HCT116 (cell line): ENCODE measurements around the gene COL4A1. TPM values are rescaled to one million over a fixed set of nuclear protein-coding genes. Genes with fewer than 3 reads are reported as not detected.

Source experiments
- ATAC-seq: fragments of 200-7000 bp; cut with Tn5 transposase; 2 replicates; pipeline ENCODE4 v1.9.1; 2020; ENCODE audit warnings: mild to moderate bottlenecking, moderate library complexity
- BruUV-seq: library from RNA; stranded (reverse); fragments of 400-500 nt; replicated peaks from 2 replicates; lab custom pipeline; 2021; lab: Mats Ljungman, UMichigan
- CTCF ChIA-PET: fragments of 300-600 bp; sonication (Branson Sonifier 250); formaldehyde crosslinking; loops from one replicate; lab custom pipeline; 2021; ENCODE audit warnings: antibody characterized with exemption; lab: Charles Lee
- POLR2A ChIA-PET: fragments of 300-600, 350-600 bp; sonication (Branson Sonifier 250); formaldehyde crosslinking; loops from one replicate; lab custom pipeline; 2021; ENCODE audit warnings: antibody characterized with exemption; lab: Charles Lee
- RAD21 ChIA-PET, 2 experiments: fragments of 300-600 bp; sonication (Branson Sonifier 250); formaldehyde crosslinking; loops; one replicate each; lab custom pipeline; 2023; ENCODE audit warnings: low total read pairs in 2 of 2; ENCODE audit not compliant: uncharacterized antibody in 2 of 2, unreplicated experiment in 2 of 2, low non-redundant PET in 1 of 2; lab: Charles Lee
- DNase-seq: peaks from one replicate; pipeline ENCODE4 v3.0.0-alpha.2; 2010; ENCODE audit warnings: low read depth, low spot score
- H2AFZ ChIP-seq: fragments of 200-600 bp; shearing (Covaris generic), sonication (generic); 2 replicates; pipeline ENCODE4 v1.6.1; 2017; ENCODE audit warnings: low read depth, mixed run types, mixed read lengths, antibody characterized with exemption, low read length; ENCODE audit not compliant: poor library complexity, severe bottlenecking
- H3K27ac ChIP-seq: 2 replicates; pipeline ENCODE4 v1.5.1; 2012; ENCODE audit warnings: low read depth, low read length
- H3K27me3 ChIP-seq: fragments of 200-600 bp; sonication (generic); 2 replicates; pipeline ENCODE4 v1.6.1; 2016; ENCODE audit warnings: mixed run types, low read length, mixed read lengths; ENCODE audit not compliant: insufficient read depth
- H3K36me3 ChIP-seq, 2 experiments: fragments of 200-500 bp in 1 of 2; fragments of 200-600 bp in 1 of 2; sonication (Bioruptor generic) in 1 of 2; sonication (generic) in 1 of 2; 2 replicates each; pipeline versions ENCODE4 v1.5.1 to v1.6.1; 2014 to 2016; ENCODE audit warnings: low read length in 2 of 2, inconsistent platforms in 1 of 2, mixed read lengths in 1 of 2, mixed run types in 1 of 2; ENCODE audit not compliant: insufficient read depth in 2 of 2, control insufficient read depth in 1 of 2
- H3K4me1 ChIP-seq, 2 experiments: fragments of 200-600 bp in 1 of 2; sonication (generic) in 1 of 2; 2 replicates each; pipeline versions ENCODE4 v1.5.1 to v1.6.1; 2012 to 2017; ENCODE audit warnings: low read length in 2 of 2, inconsistent platforms in 1 of 2, mild to moderate bottlenecking in 1 of 2, mixed read lengths in 1 of 2, mixed run types in 1 of 2, moderate library complexity in 1 of 2; ENCODE audit not compliant: insufficient read depth in 2 of 2, control insufficient read depth in 1 of 2
- H3K4me2 ChIP-seq: fragments of 200-600 bp; sonication (generic); 2 replicates; pipeline ENCODE4 v1.6.1; 2017; ENCODE audit warnings: mixed run types, low read length, mixed read lengths
- H3K4me3 ChIP-seq, 2 experiments: fragments of 200-600 bp in 1 of 2; sonication (generic) in 1 of 2; replicated peaks in 1 of 2; 2 replicates each; pipeline ENCODE4 v1.5.1; 2011 to 2016; ENCODE audit warnings: low read length in 2 of 2, control low read depth in 1 of 2, low read depth in 1 of 2, mild to moderate bottlenecking in 1 of 2, mixed read lengths in 1 of 2, mixed run types in 1 of 2
- H3K79me2 ChIP-seq: fragments of 200-600 bp; sonication (generic); 2 replicates; pipeline ENCODE4 v1.6.1; 2017; ENCODE audit warnings: mild to moderate bottlenecking, mixed run types, low read length, moderate library complexity, mixed read lengths; ENCODE audit not compliant: insufficient read depth
- H3K9ac ChIP-seq: fragments of 200-600 bp; sonication (generic); 2 replicates; pipeline ENCODE4 v1.6.1; 2016; ENCODE audit warnings: low read length, mixed read lengths
- H3K9me2 ChIP-seq: fragments of 200-600 bp; sonication (generic), shearing (Covaris generic); 2 replicates; pipeline ENCODE4 v1.6.1; 2017; ENCODE audit warnings: mixed run types, mild to moderate bottlenecking, moderate library complexity; ENCODE audit not compliant: insufficient read depth
- H3K9me3 ChIP-seq, 2 experiments: fragments of 200-500 bp in 1 of 2; fragments of 200-600 bp in 1 of 2; sonication (Bioruptor generic) in 1 of 2; sonication (generic) in 1 of 2; 2 replicates each; pipeline ENCODE4 v1.6.1; 2014 to 2017; ENCODE audit warnings: low read length in 2 of 2, mixed read lengths in 2 of 2, inconsistent platforms in 1 of 2, low read depth in 1 of 2, mild to moderate bottlenecking in 1 of 2, mixed run types in 1 of 2, moderate library complexity in 1 of 2; ENCODE audit not compliant: control insufficient read depth in 1 of 2, insufficient read depth in 1 of 2
- H4K20me1 ChIP-seq: fragments of 200-600 bp; sonication (generic), shearing (Covaris generic); 2 replicates; pipeline ENCODE4 v1.6.1; 2017; ENCODE audit warnings: mixed run types, mild to moderate bottlenecking, moderate library complexity; ENCODE audit not compliant: insufficient read depth
- ATF3 ChIP-seq: IDR thresholded peaks from 2 replicates; pipeline ENCODE4 v1.6.1; 2012
- CBX3 ChIP-seq: IDR thresholded peaks from 2 replicates; pipeline ENCODE4 v1.6.1; 2012; ENCODE audit warnings: low read depth
- ELF1 ChIP-seq: IDR thresholded peaks from 2 replicates; pipeline ENCODE4 v1.6.1; 2012; ENCODE audit warnings: low read depth, borderline replicate concordance
- EZH2 ChIP-seq: fragments of 200-600 bp; sonication (generic); IDR thresholded peaks from 2 replicates; pipeline ENCODE4 v1.6.1; 2017; ENCODE audit warnings: antibody characterized with exemption, mixed run types
- EZH2phosphoT487 ChIP-seq: fragments of 200-600 bp; IDR thresholded peaks from 2 replicates; pipeline ENCODE4 v1.6.1; 2018; ENCODE audit warnings: antibody characterized with exemption, borderline replicate concordance
- RAD21 ChIP-seq: IDR thresholded peaks from 2 replicates; pipeline ENCODE4 v1.6.1; 2012; ENCODE audit warnings: low read depth, mild to moderate bottlenecking
- REST ChIP-seq: IDR thresholded peaks from 2 replicates; pipeline ENCODE4 v1.6.1; 2012; ENCODE audit warnings: low read depth
- TCF7L2 ChIP-seq: IDR thresholded peaks from 2 replicates; pipeline ENCODE4 v1.7.0; 2011; ENCODE audit warnings: borderline replicate concordance, inconsistent platforms; ENCODE audit not compliant: insufficient read depth, insufficient read length; ENCODE audit errors: extremely low read depth
- YY1 ChIP-seq: IDR thresholded peaks from 2 replicates; pipeline ENCODE4 v1.6.1; 2011; ENCODE audit warnings: low read length, low read depth, moderate library complexity, mild to moderate bottlenecking; ENCODE audit not compliant: insufficient replicate concordance; ENCODE audit errors: extremely low read depth
- ZBTB33 ChIP-seq: IDR thresholded peaks from 2 replicates; pipeline ENCODE4 v1.6.1; 2011; ENCODE audit warnings: mild to moderate bottlenecking, low read length, moderate library complexity; ENCODE audit not compliant: insufficient replicate concordance; ENCODE audit errors: extremely low read depth
- ZNF274 ChIP-seq: fragments of 200-500 bp; sonication (Bioruptor generic); IDR thresholded peaks from 2 replicates; pipeline ENCODE4 v1.6.1; 2014; ENCODE audit warnings: mild to moderate bottlenecking, low read depth, low read length, inconsistent platforms
- intact Hi-C: fragments of 100-400 bp; cut with micrococcal nuclease; formaldehyde crosslinking; loops from 2 replicates; pipeline ENCODE4 v1.10.0; 2022
- total RNA-seq: library from RNA; stranded (reverse); gene quantifications from one replicate; pipeline ENCODE4 v1.2.1, GENCODE V29; 2021; ENCODE audit not compliant: unreplicated experiment

The COL4A1 gene
- total RNA-seq, 1 experiment from 2014 or later = 0.57 TPM

GRCh38 chr13:110336108-110336507 lies 29.2 kb upstream of the COL4A1 start:
- Histone ChIP-seq H4K20me1 (no peaks in the 10 kb centered on the region), H3K79me2 (no peaks in the 10 kb centered on the region), H3K9ac (no peak overlapping the region), H3K27me3 (peaks cover under 1% of the 10 kb centered on the region; the same call in 1 of the 2 replicates), H3K9me3 (no peaks in the 10 kb centered on the region), H3K27ac (no peak overlapping the region), H3K9me2 (no peaks in the 10 kb centered on the region), H3K36me3 (no peaks in the 10 kb centered on the region), H3K4me2 (no peak overlapping the region), H3K4me3 (no peak overlapping the region), H3K4me1 (no peaks in the 10 kb centered on the region), H2AFZ (no peak overlapping the region)
- ChIA-PET CTCF (no interaction called here), RAD21 (no interaction called here), POLR2A (no interaction called here)
- DNase-seq (no peak), ATAC-seq (no peak)
- intact Hi-C loops = no loop called here
- no TSS peak for BruUV-seq
- TF ChIP-seq ELF1 (no peak), EZH2 (no peak), EZH2phosphoT487 (no peak), CBX3 (no peak), ATF3 (no peak), ZBTB33 (no peak), RAD21 (no peak)

- Histone ChIP-seq H3K9me3 (no peaks in the 10 kb centered on the region), H3K9me2 (no peaks in the 10 kb centered on the region), H3K27me3 (no peaks in the 10 kb centered on the region), H3K9ac (no peak overlapping the region), H4K20me1 (no peaks in the 10 kb centered on the region), H3K27ac (no peak overlapping the region), H3K4me3 (no peak overlapping the region), H3K79me2 (no peaks in the 10 kb centered on the region), H3K4me1 (no peaks in the 10 kb centered on the region), H2AFZ (no peak overlapping the region), H3K36me3 (no peaks in the 10 kb centered on the region), H3K4me2 (no peak overlapping the region)
- BruUV-seq = no TSS peak
- intact Hi-C loops = no loop called here
- ChIA-PET CTCF (no interaction called here), POLR2A (no interaction called here), RAD21 (no interaction called here)
- no peak for DNase-seq
- no peak for ATAC-seq
- TF ChIP-seq YY1 = no peak
- TF ChIP-seq ZNF274 = no peak
- no peak for TF ChIP-seq REST
- no peak for TF ChIP-seq ELF1
- TF ChIP-seq TCF7L2 = no peak
These were observed 28.0 kb upstream of the COL4A1 start for GRCh38 chr13:110334841-110335490.
